GM12878 (cell line): ENCODE results near the gene RSPO4. TPM values are rescaled to one million over a fixed set of nuclear protein-coding genes. Genes with fewer than 3 reads are reported as not detected.

ENCODE experiments used
- CEBPB ChIP-seq, 2 experiments: fragments of 150-350 bp in 1 of 2; IDR thresholded peaks; 2 replicates each; pipeline ENCODE4 v1.6.1; 2012 to 2014; ENCODE audit warnings: low read depth in 2 of 2, low read length in 2 of 2, borderline replicate concordance in 1 of 2, inconsistent platforms in 1 of 2
- E2F8 ChIP-seq: fragments of 450-650 bp; IDR thresholded peaks from 2 replicates; pipeline ENCODE4 v1.6.1; 2018; ENCODE audit warnings: mild to moderate bottlenecking, low read depth, moderate library complexity; ENCODE audit not compliant: partially characterized antibody
- GATAD2B ChIP-seq: fragments of 450-650 bp; conservative IDR thresholded peaks from 2 replicates; pipeline ENCODE4 v1.6.1; 2017; ENCODE audit warnings: low read depth, mild to moderate bottlenecking, moderate library complexity
- HCFC1 ChIP-seq: fragments of 150-350 bp; IDR thresholded peaks from 2 replicates; pipeline ENCODE4 v1.6.1; 2014; ENCODE audit warnings: low read length
- JUND ChIP-seq: IDR thresholded peaks from 2 replicates; pipeline ENCODE4 v1.6.1; 2012; ENCODE audit warnings: low read depth, mild to moderate bottlenecking, low read length, improper control_type of control experiment, moderate library complexity
- NFYB ChIP-seq: IDR thresholded peaks from 2 replicates; pipeline ENCODE4 v1.6.1; 2011; ENCODE audit warnings: low read depth, mild to moderate bottlenecking, low read length, improper control_type of control experiment, moderate library complexity; ENCODE audit not compliant: insufficient read depth
- RFX5 ChIP-seq: IDR thresholded peaks from 2 replicates; pipeline ENCODE4 v1.6.1; 2011; ENCODE audit warnings: low read depth, low read length, improper control_type of control experiment
- TCF12 ChIP-seq: IDR thresholded peaks from 2 replicates; pipeline ENCODE4 v1.6.1; 2011; ENCODE audit warnings: low read depth, mild to moderate bottlenecking, low read length
- USF2 ChIP-seq: IDR thresholded peaks from 2 replicates; pipeline ENCODE4 v1.6.1; 2011; ENCODE audit warnings: low read depth, low read length, improper control_type of control experiment, borderline replicate concordance
- YY1 ChIP-seq: IDR thresholded peaks from 2 replicates; pipeline ENCODE4 v1.6.1; 2011; ENCODE audit warnings: low read depth, mild to moderate bottlenecking, low read length
- polyA plus RNA-seq, 11 experiments: library from polyadenylated mRNA; depleted of rRNA in 4 of 11; unstranded in 6 of 11; stranded (reverse) in 5 of 11; fragments of >200 nt; fragmentation: Nextera tagmentation in 4 of 11; fragmentation: Illumina TruSeq in 1 of 11; extraction: Ambion mirVana in 4 of 11; extraction: Trizol in 1 of 11; gene quantifications; 1 replicate in 1 of 11; 2 replicates in 10 of 11; pipeline versions ENCODE4 v1.2.1 to v1.2.3, GENCODE V29; 2011 to 2016; ENCODE audit warnings: inconsistent platforms in 2 of 11, missing spikeins in 2 of 11, low read depth in 1 of 11
- total RNA-seq, 4 experiments: library from RNA; depleted of rRNA in 3 of 4; stranded (reverse); fragments of >200 nt in 3 of 4; fragmentation: Illumina TruSeq in 1 of 4; extraction: Trizol in 1 of 4; gene quantifications; 2 replicates each; pipeline versions ENCODE4 v1.2.1 to v1.2.3, GENCODE V29; 2013 to 2021
- TF ChIP-seq, protein P1 (sequence below): fragments of 450-650 bp; IDR thresholded peaks from 2 replicates; pipeline ENCODE4 v1.6.1; 2017; ENCODE audit warnings: borderline replicate concordance

Gene RSPO4
- total and polyA plus RNA-seq, 10 of the 15 experiments (the other 5 are each of a cell fraction or from before 2014, with no cell fraction given): 0.06 TPM; not detected in 9

DNA sequence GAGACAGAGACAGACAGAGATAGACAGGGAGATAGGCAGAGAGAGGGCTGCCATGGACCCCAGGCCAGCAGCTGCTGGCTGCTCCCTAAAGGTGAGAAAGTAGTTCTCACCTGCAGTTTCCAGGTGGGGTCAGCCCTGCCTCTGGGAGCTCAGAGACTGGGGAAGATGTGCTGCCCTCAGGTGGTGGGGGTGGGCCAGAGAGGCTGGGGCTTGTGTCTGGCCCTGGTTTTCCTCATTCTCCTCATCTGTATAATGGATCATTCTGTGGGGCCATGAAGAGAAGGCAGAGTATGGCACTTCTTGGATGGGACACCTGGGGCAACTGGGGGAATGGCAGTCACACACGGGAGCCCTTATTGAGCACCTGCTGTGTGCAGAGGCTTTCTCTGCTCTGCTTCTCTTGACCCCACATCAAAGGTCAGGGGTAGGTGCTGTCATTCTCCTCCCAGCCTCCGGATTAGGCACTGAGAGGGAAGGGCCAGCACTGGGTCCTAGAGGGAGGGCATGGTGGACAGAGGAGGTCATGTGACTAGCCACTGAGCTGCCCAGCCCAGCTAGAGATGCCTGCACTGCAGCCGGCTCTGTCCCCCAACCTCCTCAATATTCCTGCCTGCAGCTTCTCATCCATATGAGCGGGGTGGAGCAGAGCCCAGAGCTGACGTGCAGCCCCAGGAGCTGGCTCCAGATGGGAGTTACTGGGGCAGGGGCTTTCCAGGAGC is 90.1 kb downstream of the RSPO4 start (continued):
- TF ChIP-seq CEBPB (IDR thresholded peaks at IDR 0.05; ENCODE audit: borderline replicate concordance in 1 of 2, low read depth in 2 of 2, low read length in 2 of 2) (no peak), GATAD2B (no peak), E2F8 (no peak), NFYB (no peak), TCF12 (no peak), USF2 (no peak), HCFC1 (no peak), YY1 (no peak), JUND (no peak), RFX5 (no peak)
- TF ChIP-seq, protein P1, sequence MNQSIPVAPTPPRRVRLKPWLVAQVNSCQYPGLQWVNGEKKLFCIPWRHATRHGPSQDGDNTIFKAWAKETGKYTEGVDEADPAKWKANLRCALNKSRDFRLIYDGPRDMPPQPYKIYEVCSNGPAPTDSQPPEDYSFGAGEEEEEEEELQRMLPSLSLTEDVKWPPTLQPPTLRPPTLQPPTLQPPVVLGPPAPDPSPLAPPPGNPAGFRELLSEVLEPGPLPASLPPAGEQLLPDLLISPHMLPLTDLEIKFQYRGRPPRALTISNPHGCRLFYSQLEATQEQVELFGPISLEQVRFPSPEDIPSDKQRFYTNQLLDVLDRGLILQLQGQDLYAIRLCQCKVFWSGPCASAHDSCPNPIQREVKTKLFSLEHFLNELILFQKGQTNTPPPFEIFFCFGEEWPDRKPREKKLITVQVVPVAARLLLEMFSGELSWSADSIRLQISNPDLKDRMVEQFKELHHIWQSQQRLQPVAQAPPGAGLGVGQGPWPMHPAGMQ: no peak
